GM21390 (cell line): Measurements from ENCODE around the gene CFAP97D1.
A peak's percentile ranks its signal among the peaks of the same experiment; 100 is the strongest.

Experiments
- ATAC-seq: cut with Tn5 transposase; IDR thresholded peaks from one replicate; pipeline ENCODE4 v1.9.1; 2021; ENCODE audit not compliant: unreplicated experiment

Gene CFAP97D1

GRCh38 chr17:43767713-43768059, 12.5 kb upstream of the CFAP97D1 start:
- ATAC-seq = no peak

GRCh38 chr17:43768382-43768781, 11.9 kb upstream of the CFAP97D1 start:
- no peak for ATAC-seq

- ATAC-seq = no peak
These were observed 11.3 kb upstream of the CFAP97D1 start for GRCh38 chr17:43768943-43769342.

GRCh38 chr17:43769426-43769825, 10.8 kb upstream of the CFAP97D1 start:
- ATAC-seq = no peak

DNA sequence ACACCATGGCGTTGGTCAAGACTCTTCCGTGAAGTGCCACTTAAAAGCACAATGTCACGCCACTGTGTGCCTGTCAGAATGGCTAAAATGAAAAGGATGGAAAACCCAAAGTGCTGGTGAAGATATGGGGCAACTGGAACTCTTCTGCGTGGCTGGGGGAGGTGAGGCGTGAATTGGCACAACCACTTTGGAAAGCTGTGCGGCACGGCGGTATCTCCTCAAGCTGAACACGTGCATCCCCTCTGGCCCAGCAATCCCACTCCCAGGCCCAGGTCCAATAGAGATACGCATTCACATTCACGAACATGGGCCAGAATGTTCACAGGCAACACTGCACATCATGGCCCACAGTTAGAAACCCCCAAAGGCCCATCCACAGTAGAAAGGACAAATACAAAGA, 10.4 kb upstream of the CFAP97D1 start:
- no peak for ATAC-seq

DNA sequence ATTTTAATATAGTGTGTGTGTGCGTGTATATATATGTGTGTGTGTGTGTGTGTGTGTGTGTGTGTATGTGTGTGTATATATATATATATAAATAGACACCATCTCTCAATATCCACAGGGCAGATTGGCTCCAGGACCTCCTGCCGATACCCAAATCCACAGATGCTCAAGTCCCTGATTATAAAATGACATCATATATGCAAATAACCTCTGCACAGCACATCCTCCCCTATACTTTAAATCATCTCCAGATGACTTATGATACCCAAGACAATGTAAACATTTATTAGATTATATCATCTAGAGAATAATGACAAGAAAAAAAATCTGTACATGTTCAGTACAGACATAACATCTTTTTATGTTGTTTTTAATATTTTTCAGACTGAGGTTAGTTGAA, 9.3 kb upstream of the CFAP97D1 start:
- no peak for ATAC-seq

- ATAC-seq = no peak
These were observed 8.8 kb upstream of the CFAP97D1 start for GRCh38 chr17:43771463-43771862.

- ATAC-seq = no peak
These were observed 7.2 kb upstream of the CFAP97D1 start for GRCh38 chr17:43772877-43773648.

DNA sequence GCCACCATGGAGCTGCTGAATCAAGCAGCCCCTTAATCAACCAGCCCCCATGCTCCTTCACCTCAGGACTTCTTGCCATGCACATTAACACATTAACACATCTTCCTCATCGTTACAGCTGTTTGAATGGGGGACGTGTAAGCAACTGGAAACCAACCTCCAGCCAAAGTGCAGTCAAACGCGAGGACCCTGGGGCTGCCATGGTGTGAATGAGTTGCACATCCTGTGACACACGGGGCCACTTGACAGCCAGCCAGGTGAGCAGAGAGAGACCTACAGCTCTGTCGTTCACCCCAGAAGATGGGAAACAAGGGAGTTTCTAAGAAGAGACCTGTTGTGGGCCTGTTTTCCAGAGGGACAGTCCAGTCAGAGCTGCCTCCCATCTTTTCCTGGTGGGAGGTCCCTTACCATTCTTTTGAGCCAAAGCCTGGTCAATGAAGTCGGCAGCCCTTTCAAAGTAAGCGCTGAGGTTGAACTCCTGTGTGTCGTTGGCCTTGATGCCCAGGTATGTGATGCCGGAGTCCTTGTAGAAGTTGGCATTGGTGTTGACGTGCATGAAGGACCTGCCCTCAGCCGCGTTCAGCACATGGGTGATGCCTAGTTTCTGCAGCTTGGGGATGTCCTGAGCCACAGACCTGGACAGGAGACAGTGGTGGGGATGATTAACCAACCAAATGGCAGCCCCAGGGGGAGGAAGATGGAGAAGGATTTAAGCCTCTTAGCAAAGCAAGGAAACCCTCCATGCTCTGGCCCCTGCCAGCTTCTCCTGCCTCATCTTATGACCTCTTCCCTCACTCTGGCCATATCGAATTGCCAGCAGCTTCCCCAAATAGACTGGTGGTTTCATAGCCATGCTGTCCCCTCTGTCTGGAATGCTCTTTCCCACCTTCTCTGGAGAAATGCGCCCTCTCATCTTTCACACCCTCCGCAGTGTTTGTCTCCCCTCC, 5.7 kb upstream of the CFAP97D1 start:
- no peak for ATAC-seq

DNA sequence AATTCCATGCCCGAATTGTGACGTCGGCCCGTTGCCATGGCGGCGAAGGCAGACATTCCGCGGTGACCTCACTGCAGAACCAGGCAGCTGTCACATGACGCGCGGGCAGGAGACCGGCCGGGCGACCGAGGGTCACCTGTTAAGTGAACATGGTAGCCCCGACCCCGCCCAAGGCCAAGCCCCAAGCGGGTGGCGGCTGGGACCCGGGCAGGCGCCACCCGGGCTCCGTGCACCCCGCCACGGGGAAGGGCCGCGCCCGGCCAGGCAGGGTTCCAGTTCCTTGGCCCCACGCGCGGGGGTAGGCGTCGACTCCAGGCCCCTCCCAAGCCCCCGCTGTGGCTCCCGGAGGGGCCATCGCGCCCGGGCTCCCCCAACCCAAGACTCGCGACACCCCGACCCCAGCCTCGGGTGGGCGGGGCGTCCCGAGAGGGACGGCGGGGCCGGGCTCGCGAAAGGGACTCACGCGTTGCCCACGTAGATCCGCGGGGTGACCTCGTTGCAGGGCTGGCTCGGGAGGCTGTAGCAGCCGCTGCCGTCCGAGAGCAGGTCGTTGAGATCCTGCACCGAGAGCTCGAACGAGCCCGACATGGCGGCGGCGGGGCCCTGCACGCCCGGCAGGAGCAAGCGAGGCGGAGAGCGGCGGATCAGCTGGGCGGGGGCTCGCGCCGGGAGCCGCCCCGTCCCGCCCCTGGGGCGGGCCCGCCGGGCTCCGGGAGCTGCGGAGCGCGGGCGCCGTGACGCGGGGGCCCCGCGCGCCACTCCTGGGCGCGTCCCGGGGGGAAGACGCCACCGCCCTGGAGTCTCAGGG, 1.7 kb upstream of the CFAP97D1 start, which contains the start of gene DUSP3:
Gene DUSP3, minus strand, starts transcription at position 641 of the 808 bp plus-strand sequence. Its CDS starts 53 bp downstream, at position 588.
- ATAC-seq = peak; percentile 83

DNA sequence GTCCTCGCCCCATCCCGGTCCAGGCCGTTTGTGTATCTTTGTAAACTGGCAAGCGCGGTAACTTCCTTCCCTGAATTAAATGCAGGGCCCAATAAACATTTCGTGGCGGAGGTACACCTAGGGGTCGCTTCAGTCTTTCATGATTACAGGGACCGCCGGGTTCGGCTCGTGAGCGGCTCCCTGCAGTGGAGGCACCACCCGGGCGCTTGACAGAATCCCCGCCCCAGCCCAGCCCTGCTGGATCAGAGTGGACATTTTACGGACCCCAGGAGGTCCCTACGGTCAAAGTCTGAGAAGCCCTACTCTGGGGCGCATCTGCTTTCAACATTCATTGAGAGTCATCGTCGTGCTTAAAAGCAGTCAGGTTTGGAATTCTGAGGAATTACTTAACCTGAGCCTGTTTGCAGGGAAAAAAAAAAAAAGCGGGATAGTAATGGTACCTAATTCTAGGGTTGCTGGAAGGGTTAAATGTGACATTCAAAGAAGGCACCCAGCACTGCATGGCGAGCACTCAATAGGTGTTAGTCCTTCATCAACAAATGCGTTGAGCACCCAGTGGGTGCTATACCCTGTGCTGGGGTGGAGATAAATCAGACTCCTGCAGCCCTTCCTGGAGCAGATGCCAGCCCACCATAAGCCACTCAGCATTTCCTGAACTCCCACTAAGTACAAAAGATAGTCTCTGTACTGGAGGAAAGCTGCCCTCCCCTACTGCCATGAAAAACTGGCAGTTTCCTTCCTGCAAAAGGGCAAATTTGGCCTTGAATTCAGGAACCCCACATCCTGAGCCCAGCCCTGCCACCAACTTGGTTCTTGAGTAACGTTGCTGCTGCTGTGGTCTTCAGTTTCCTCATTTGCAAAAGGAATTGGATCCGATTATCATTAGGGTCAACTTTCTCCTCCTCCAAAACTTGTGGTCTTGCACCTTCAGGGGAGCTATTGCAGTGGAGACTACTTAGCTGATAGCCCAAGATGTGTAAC, 800 bp upstream of the CFAP97D1 start:
- ATAC-seq = peak; percentile 14

DNA sequence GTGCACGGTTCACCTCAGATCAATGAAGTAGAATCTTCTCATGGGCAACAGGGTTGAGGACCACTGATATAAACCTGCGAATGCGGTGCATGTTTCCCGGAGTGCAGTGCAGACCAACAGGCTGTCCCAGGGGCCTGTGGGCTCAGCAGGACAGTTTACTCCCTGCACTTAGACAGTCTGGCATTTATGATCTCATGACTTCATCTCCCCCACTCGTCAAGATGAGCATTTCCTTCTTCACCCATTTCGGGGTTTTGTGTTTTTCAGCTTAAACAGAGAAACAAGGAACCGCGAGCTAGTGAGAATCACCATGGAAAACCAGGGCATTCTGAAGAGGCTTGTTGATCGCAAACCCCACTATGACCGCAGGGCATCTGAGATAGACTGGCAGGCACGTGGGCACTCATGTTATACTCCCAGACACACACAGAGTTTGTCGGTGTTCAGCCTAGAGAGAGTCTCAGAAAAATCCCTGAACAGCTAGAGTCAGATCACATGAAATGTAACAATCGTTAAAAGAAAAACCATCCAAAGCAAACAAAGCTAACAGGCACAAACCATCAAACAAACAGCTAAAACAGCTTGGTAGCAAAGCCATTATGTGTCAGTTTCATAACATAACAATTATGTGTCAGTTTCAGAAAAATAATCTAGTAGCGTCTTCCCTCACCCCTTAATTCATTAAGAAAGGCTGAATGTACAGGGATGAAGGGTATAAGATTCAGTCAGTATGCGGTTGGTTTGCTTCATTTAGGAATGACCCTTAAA, 2.9 kb downstream of the CFAP97D1 start:
- no peak for ATAC-seq

DNA sequence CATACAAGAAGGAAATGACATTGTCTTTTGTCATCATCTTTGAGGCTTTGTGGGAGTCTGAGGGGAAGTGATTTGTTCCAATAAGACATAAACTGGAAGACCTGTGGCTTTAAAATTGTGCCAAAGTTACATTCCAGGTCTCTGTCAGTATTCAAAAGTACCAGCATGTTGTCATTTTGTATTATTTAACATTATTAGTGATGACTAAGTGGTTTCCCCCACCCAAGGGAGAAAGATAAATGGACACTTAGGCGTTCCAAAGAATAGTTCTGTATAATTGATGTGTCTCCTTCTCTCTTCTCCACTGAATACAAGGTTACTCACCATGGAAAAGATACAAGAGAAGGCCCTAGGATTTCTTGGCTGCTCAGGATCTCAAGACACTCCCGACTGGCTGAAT, 3.8 kb downstream of the CFAP97D1 start:
- no peak for ATAC-seq

DNA sequence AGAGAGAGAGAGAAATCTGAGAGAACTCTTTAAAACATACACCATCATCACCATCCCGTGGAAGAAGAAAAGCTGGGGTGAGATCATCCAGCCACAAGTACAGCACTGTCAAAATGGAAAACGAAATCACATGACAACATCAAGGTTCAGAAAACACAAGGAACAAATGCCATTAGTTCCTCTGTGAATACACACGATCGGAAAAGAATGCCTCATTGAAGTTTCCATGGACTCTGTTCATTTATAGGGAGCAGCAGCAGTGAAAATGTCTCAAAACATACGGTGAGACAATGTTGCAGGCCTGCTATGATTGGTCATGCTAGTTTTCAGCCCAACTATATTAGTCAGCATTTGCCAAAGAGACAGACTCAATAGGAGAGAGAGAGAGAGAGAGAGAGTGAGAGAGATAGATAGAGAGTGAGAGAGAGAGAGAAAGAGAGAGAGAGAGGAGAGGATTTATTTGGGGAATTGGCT, 4.4 kb downstream of the CFAP97D1 start:
- ATAC-seq = no peak

- ATAC-seq = no peak
These were observed 7.5 kb downstream of the CFAP97D1 start for GRCh38 chr17:43787728-43788127.

DNA sequence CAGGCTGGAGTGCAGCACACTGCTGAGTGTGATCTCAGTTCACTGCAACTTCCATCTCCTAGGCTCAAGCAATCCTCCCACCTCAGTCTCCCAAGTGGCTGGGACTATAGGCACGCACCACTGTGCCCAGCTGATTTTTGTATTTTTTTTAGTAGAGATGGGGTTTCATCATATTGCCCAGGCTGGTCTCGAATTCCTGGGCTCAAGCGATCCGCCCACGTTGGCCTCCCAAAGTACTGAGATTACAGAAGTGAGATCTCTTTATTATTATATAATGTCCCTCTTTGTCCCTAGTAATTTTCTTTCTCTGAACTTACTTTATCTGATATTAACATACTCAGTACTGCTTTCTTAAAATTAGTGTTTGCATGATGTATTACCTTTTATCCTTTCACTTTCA, 8.3 kb downstream of the CFAP97D1 start:
- ATAC-seq = no peak

DNA sequence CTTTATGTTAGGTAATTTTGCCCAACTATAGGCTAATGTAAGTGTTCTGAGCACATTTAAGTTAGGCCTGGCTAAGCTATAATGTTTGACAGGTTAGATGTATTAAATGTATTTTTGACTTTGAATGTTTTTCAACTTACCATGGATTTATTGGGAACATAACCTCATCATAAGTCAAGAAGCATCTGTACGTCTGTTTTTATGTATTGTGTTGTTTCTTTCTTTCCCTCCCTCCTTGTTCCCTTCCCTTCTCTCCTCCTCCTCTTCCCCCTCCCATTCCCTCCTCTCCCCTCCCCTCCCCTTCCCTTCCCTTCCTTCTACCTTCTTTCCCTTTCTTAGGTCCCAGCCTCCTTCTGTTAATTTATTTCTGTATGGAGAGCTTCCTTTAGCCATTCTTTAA, 9.2 kb downstream of the CFAP97D1 start:
- ATAC-seq = no peak

DNA sequence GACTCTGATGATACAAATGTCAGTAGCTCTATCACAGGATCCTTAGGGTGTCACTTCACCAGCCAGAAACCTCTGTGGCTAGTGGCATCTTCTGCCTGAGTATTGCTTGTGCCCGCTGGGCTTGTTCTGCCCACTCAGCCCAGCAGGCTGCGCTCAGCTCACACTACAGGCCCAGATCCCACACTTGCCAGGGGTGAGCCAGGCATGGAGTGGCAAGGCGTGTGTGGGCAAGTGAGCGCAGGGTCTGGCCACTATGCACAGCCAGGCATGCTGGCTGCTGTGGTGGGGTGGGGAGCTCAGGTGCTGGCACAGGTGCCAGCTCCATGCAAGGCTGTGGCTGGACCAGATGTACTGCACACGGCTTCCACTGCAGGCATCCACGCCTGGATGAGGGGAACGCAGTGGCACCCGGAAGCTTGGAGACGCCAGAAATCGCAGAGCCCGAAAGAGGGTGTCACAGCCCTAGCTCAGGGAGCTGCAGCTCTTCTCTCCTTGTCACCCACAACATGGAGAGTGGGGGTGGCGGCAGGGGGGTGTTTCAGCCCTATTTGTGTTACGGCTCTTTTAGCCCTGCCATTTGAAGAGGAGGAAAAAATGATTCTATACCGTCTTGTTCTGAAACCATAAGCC, 10.2 kb downstream of the CFAP97D1 start:
- no peak for ATAC-seq

- ATAC-seq = no peak
These were observed 11.4 kb downstream of the CFAP97D1 start for GRCh38 chr17:43791589-43791988.
